H9 (cell line): ENCODE results near the gene TRMT112. TPM values are rescaled to one million over a fixed set of nuclear protein-coding genes. Genes with fewer than 3 reads are reported as not detected.

Source experiments
- DNase-seq: peaks from one replicate; pipeline ENCODE4 v3.0.0-alpha.2; 2017
- H2AFZ ChIP-seq: one replicate; pipeline ENCODE4 v1.6.1; 2013; ENCODE audit warnings: mild to moderate bottlenecking, low read length, control low read depth, moderate library complexity
- H2AK5ac ChIP-seq: 2 replicates; pipeline ENCODE4 v1.6.1; 2013; ENCODE audit warnings: low read length, control low read depth, mixed read lengths; ENCODE audit not compliant: insufficient read length
- H2BK120ac ChIP-seq: one replicate; pipeline ENCODE4 v1.6.1; 2013; ENCODE audit warnings: low read depth, mild to moderate bottlenecking, low read length, control low read depth, inconsistent platforms; ENCODE audit not compliant: poor library complexity, severe bottlenecking
- H2BK12ac ChIP-seq: 2 replicates; pipeline ENCODE4 v1.6.1; 2013; ENCODE audit warnings: low read length, control low read depth, mixed read lengths, low read depth; ENCODE audit not compliant: insufficient read length
- H2BK15ac ChIP-seq: 2 replicates; pipeline ENCODE4 v1.6.1; 2013; ENCODE audit warnings: low read depth, low read length, control low read depth
- H2BK20ac ChIP-seq: one replicate; pipeline ENCODE4 v1.6.1; 2013; ENCODE audit warnings: low read depth, mild to moderate bottlenecking, low read length, control low read depth, inconsistent platforms; ENCODE audit not compliant: poor library complexity, severe bottlenecking
- H2BK5ac ChIP-seq: 2 replicates; pipeline ENCODE4 v1.6.1; 2013; ENCODE audit warnings: low read length, control low read depth, mixed read lengths; ENCODE audit not compliant: insufficient read length
- H3K14ac ChIP-seq: 2 replicates; pipeline ENCODE4 v1.6.1; 2013; ENCODE audit warnings: low read length, control low read depth; ENCODE audit not compliant: insufficient read depth
- H3K18ac ChIP-seq: 2 replicates; pipeline ENCODE4 v1.6.1; 2013; ENCODE audit warnings: low read depth, mild to moderate bottlenecking, mixed read lengths, low read length, control low read depth; ENCODE audit not compliant: insufficient read length
- H3K23ac ChIP-seq: 2 replicates; pipeline ENCODE4 v1.6.1; 2013; ENCODE audit warnings: low read length, control low read depth, mixed read lengths, low read depth; ENCODE audit not compliant: insufficient read length
- H3K23me2 ChIP-seq: 2 replicates; pipeline ENCODE4 v1.6.1; 2013; ENCODE audit warnings: low read depth, mild to moderate bottlenecking, mixed read lengths, low read length, control low read depth; ENCODE audit not compliant: insufficient read length, poor library complexity, severe bottlenecking
- H3K27ac ChIP-seq: 2 replicates; pipeline ENCODE4 v1.5.1; 2013; ENCODE audit warnings: low read length, control low read depth, mixed read lengths, low read depth; ENCODE audit not compliant: insufficient read length
- H3K27me3 ChIP-seq: 2 replicates; pipeline ENCODE4 v1.6.1; 2013; ENCODE audit warnings: low read length, control low read depth, inconsistent platforms; ENCODE audit not compliant: insufficient read depth
- H3K4ac ChIP-seq: 2 replicates; pipeline ENCODE4 v1.6.1; 2013; ENCODE audit warnings: low read depth, mild to moderate bottlenecking, control low read depth, inconsistent platforms, low read length, moderate library complexity
- H3K4me1 ChIP-seq: 2 replicates; pipeline ENCODE4 v1.6.1; 2013; ENCODE audit warnings: low read length, control low read depth, inconsistent platforms; ENCODE audit not compliant: insufficient read depth
- H3K4me2 ChIP-seq: 2 replicates; pipeline ENCODE4 v1.6.1; 2013; ENCODE audit warnings: low read length, control low read depth, mixed read lengths; ENCODE audit not compliant: insufficient read length, insufficient read depth
- H3K56ac ChIP-seq: 2 replicates; pipeline ENCODE4 v1.6.1; 2013; ENCODE audit warnings: low read depth, mild to moderate bottlenecking, mixed read lengths, low read length, control low read depth; ENCODE audit not compliant: insufficient read length
- H3K79me1 ChIP-seq: 2 replicates; pipeline ENCODE4 v1.6.1; 2013; ENCODE audit warnings: low read depth, mild to moderate bottlenecking, moderate library complexity, low read length, control low read depth, inconsistent platforms; ENCODE audit not compliant: insufficient read depth, poor library complexity, severe bottlenecking
- H3K79me2 ChIP-seq: 2 replicates; pipeline ENCODE4 v1.6.1; 2013; ENCODE audit warnings: low read length, control low read depth, inconsistent platforms; ENCODE audit not compliant: insufficient read depth
- H3K9ac ChIP-seq: 2 replicates; pipeline ENCODE4 v1.6.1; 2013; ENCODE audit warnings: low read length, control low read depth, mixed read lengths; ENCODE audit not compliant: insufficient read length; ENCODE audit errors: extremely low read depth
- H3K9me3 ChIP-seq: one replicate; pipeline ENCODE4 v1.6.1; 2013; ENCODE audit warnings: low read depth, low read length, inconsistent platforms; ENCODE audit not compliant: control insufficient read depth
- H3T11ph ChIP-seq: one replicate; pipeline ENCODE4 v1.6.1; 2013; ENCODE audit warnings: mild to moderate bottlenecking, low read length, control low read depth, inconsistent platforms
- H4K20me1 ChIP-seq: one replicate; pipeline ENCODE4 v1.6.1; 2013; ENCODE audit not compliant: control insufficient read depth, insufficient read length, insufficient read depth
- H4K5ac ChIP-seq: 2 replicates; pipeline ENCODE4 v1.6.1; 2013; ENCODE audit warnings: low read depth, mild to moderate bottlenecking, mixed read lengths, low read length, control low read depth; ENCODE audit not compliant: insufficient read length
- H4K8ac ChIP-seq: replicated peaks from 2 replicates; pipeline ENCODE4 v1.6.1; 2013; ENCODE audit warnings: low read length, control low read depth, mixed read lengths, low read depth; ENCODE audit not compliant: insufficient read length
- H4K91ac ChIP-seq: 2 replicates; pipeline ENCODE4 v1.6.1; 2013; ENCODE audit warnings: low read depth, mild to moderate bottlenecking, moderate library complexity, mixed read lengths, low read length, control low read depth; ENCODE audit not compliant: insufficient read length
- H3K27ac Mint-ChIP-seq, 3 experiments: 2 replicates in 2 of 3; 3 replicates in 1 of 3; pipeline ENCODE4 v1.8.0; 2020 to 2021; ENCODE audit warnings: mixed read lengths in 3 of 3, mild to moderate bottlenecking in 1 of 3, moderate library complexity in 1 of 3
- H3K27me3 Mint-ChIP-seq: 2 replicates; pipeline ENCODE4 v1.8.0; 2021; ENCODE audit warnings: low read depth, mild to moderate bottlenecking, moderate library complexity, mixed read lengths
- H3K36me3 Mint-ChIP-seq, 3 experiments: 2 replicates in 2 of 3; 3 replicates in 1 of 3; pipeline ENCODE4 v1.8.0; 2020 to 2021; ENCODE audit warnings: low read depth in 3 of 3, mixed read lengths in 3 of 3; ENCODE audit not compliant: insufficient read depth in 1 of 3
- H3K4me1 Mint-ChIP-seq, 2 experiments: 2 replicates each; pipeline ENCODE4 v1.8.0; 2020; ENCODE audit warnings: mixed read lengths in 2 of 2
- H3K4me3 Mint-ChIP-seq, 2 experiments: 2 replicates in 1 of 2; 3 replicates in 1 of 2; pipeline ENCODE4 v1.8.0; 2020 to 2021; ENCODE audit warnings: mild to moderate bottlenecking in 2 of 2, mixed read lengths in 2 of 2, moderate library complexity in 1 of 2
- H3K9me3 Mint-ChIP-seq, 2 experiments: 2 replicates in 1 of 2; 3 replicates in 1 of 2; pipeline ENCODE4 v1.8.0; 2020; ENCODE audit warnings: mild to moderate bottlenecking in 2 of 2, mixed read lengths in 2 of 2, moderate library complexity in 1 of 2
- CTCF ChIP-seq: fragments of 200-600 bp; sonication (generic); conservative IDR thresholded peaks from 3 replicates; pipeline ENCODE4 v1.8.0; 2021; ENCODE audit warnings: antibody characterized with exemption, mild to moderate bottlenecking
- WGBS: extraction: QIAGEN DNeasy Blood & Tissue Kit; methylation state at CpG from one replicate; pipeline ENCODE4 v1.1.7; 2013; ENCODE audit warnings: missing lambda C conversion rate, low lambda C conversion rate, mixed read lengths; ENCODE audit not compliant: insufficient read length; ENCODE audit errors: extremely low coverage; 5-methylcytosine and 5-hydroxymethylcytosine counted together
- total RNA-seq: library from RNA; stranded (reverse); gene quantifications from 2 replicates; pipeline ENCODE4 v1.2.1, GENCODE V29; 2021

The TRMT112 gene
- total RNA-seq, 1 experiment from 2014 or later = 315 TPM

GRCh38 chr11:64331569-64332371 lies 14.4 kb upstream of the TRMT112 start:
- Histone ChIP-seq H4K8ac (no peak overlapping the region), H3K23ac (no peak overlapping the region), H3K18ac (no peak overlapping the region), H2BK120ac (no peak overlapping the region), H3K27me3 (no peaks in the 10 kb centered on the region), H3K4me1 (peaks cover 2% of the 10 kb centered on the region; the same call in 1 of the 2 replicates), H3K4ac (no peak overlapping the region), H3K56ac (no peak overlapping the region), H4K5ac (no peak overlapping the region), H3K79me2 (no peaks in the 10 kb centered on the region), H3K23me2 (no peaks in the 10 kb centered on the region), H3K79me1 (no peaks in the 10 kb centered on the region), H2BK12ac (no peak overlapping the region), H3T11ph (no peak overlapping the region), H3K14ac (no peak overlapping the region), H3K4me2 (no peak overlapping the region), H2AK5ac (no peak overlapping the region), H4K91ac (no peak overlapping the region), H3K9me3 (no peaks in the 10 kb centered on the region), H2AFZ (no peak overlapping the region), H4K20me1 (no peaks in the 10 kb centered on the region), H2BK5ac (no peak overlapping the region), H3K27ac (no peak overlapping the region), H2BK15ac (no peak overlapping the region), H2BK20ac (no peak overlapping the region), H3K9ac (no peak overlapping the region)
- H3K27ac Mint-ChIP-seq = peak overlapping the region in 2 of 3 experiments; percentile 4 to 25; a peak in 3 of 7 replicates
- H3K36me3 Mint-ChIP-seq = no peaks in the 10 kb centered on the region
- peaks cover 12 to 15% of the 10 kb centered on the region in 2 experiments for H3K4me1 Mint-ChIP-seq
- TF ChIP-seq CTCF = peak; percentile 62
- H3K9me3 Mint-ChIP-seq = no peaks in the 10 kb centered on the region
- DNase-seq = peak; percentile 73
- H3K4me3 Mint-ChIP-seq = no peak overlapping the region
- 100% methylated on average over 1 of the region's 20 CpGs for WGBS
- H3K27me3 Mint-ChIP-seq = peaks cover 5% of the 10 kb centered on the region
